ENCODE data around the gene ERI3.

GRCh38 chr1:44328671-44329416, 26.2 kb downstream of the ERI3 start:
- TF ChIP-seq CTCF (IDR thresholded peaks at IDR 0.05; ENCODE audit: poor library complexity, severe bottlenecking) (no peak), POLR2AphosphoS5 (IDR thresholded peaks at IDR 0.05) (no peak), EZH2 (IDR thresholded peaks at IDR 0.05; ENCODE audit: borderline replicate concordance, insufficient read depth, low read length, poor library complexity, severe bottlenecking) (no peak), TAF1 (IDR thresholded peaks at IDR 0.05; ENCODE audit: low read depth) (no peak), EP300 (conservative IDR thresholded peaks at IDR 0.05; ENCODE audit: poor library complexity, severe bottlenecking) (no peak), SMC3 (conservative IDR thresholded peaks at IDR 0.05; ENCODE audit: poor library complexity) (no peak), RAD21 (conservative IDR thresholded peaks at IDR 0.05) (no peak), MXI1 (conservative IDR thresholded peaks at IDR 0.05; ENCODE audit: poor library complexity, severe bottlenecking) (no peak)
- TF ChIP-seq, protein P1, sequence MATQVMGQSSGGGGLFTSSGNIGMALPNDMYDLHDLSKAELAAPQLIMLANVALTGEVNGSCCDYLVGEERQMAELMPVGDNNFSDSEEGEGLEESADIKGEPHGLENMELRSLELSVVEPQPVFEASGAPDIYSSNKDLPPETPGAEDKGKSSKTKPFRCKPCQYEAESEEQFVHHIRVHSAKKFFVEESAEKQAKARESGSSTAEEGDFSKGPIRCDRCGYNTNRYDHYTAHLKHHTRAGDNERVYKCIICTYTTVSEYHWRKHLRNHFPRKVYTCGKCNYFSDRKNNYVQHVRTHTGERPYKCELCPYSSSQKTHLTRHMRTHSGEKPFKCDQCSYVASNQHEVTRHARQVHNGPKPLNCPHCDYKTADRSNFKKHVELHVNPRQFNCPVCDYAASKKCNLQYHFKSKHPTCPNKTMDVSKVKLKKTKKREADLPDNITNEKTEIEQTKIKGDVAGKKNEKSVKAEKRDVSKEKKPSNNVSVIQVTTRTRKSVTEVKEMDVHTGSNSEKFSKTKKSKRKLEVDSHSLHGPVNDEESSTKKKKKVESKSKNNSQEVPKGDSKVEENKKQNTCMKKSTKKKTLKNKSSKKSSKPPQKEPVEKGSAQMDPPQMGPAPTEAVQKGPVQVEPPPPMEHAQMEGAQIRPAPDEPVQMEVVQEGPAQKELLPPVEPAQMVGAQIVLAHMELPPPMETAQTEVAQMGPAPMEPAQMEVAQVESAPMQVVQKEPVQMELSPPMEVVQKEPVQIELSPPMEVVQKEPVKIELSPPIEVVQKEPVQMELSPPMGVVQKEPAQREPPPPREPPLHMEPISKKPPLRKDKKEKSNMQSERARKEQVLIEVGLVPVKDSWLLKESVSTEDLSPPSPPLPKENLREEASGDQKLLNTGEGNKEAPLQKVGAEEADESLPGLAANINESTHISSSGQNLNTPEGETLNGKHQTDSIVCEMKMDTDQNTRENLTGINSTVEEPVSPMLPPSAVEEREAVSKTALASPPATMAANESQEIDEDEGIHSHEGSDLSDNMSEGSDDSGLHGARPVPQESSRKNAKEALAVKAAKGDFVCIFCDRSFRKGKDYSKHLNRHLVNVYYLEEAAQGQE (IDR thresholded peaks at IDR 0.05; ENCODE audit: borderline replicate concordance) = no peak
